Measurements from ENCODE around the gene HOXD3.

HOXD3 gene

GRCh38 chr2:176130957-176131847 is 25.9 kb upstream of the HOXD3 start:
- in situ Hi-C loops (cut with MboI; ENCODE audit: low sequenced_read_pairs), result loop anchor here (25.0 kb wide), 3 partner anchors 331 to 1006 kb away; no protein-coding TSS in a partner anchor

GRCh38 chr2:176131848-176132158 is 25.3 kb upstream of the HOXD3 start:
- in situ Hi-C loops (cut with MboI; ENCODE audit: low sequenced_read_pairs), result loop anchor here (25.0 kb wide), 3 partner anchors 330 to 1005 kb away; no protein-coding TSS in a partner anchor

- in situ Hi-C loops (cut with MboI; ENCODE audit: low sequenced_read_pairs), result loop anchor here (25.0 kb wide), 3 partner anchors 330 to 1005 kb away; no protein-coding TSS in a partner anchor
Observed at GRCh38 chr2:176132205-176133171, 24.6 kb upstream of the HOXD3 start.

GRCh38 chr2:176133389-176133788 is 23.7 kb upstream of the HOXD3 start:
- in situ Hi-C loops (cut with MboI; ENCODE audit: low sequenced_read_pairs), result loop anchor here (25.0 kb wide), 3 partner anchors 329 to 1004 kb away; no protein-coding TSS in a partner anchor

GRCh38 chr2:176134035-176134434 is 23.1 kb upstream of the HOXD3 start:
- in situ Hi-C loops (cut with MboI; ENCODE audit: low sequenced_read_pairs), result loop anchor here (25.0 kb wide), 3 partner anchors 328 to 1003 kb away; no protein-coding TSS in a partner anchor

- in situ Hi-C loops (cut with MboI; ENCODE audit: low sequenced_read_pairs), result loop anchor here (25.0 kb wide), 3 partner anchors 327 to 1002 kb away; no protein-coding TSS in a partner anchor
Observed at GRCh38 chr2:176135035-176135440, 22.1 kb upstream of the HOXD3 start.

- in situ Hi-C loops (cut with MboI; ENCODE audit: low sequenced_read_pairs), result loop anchor here (25.0 kb wide), 3 partner anchors 326 to 1001 kb away; no protein-coding TSS in a partner anchor
Observed at GRCh38 chr2:176136374-176137251, 20.5 kb upstream of the HOXD3 start.

GRCh38 chr2:176137252-176137580 is 19.9 kb upstream of the HOXD3 start:
- in situ Hi-C loops (cut with MboI; ENCODE audit: low sequenced_read_pairs), result loop anchor here (25.0 kb wide), 3 partner anchors 325 to 1000 kb away; no protein-coding TSS in a partner anchor

- in situ Hi-C loops (cut with MboI; ENCODE audit: low sequenced_read_pairs), result loop anchor here (25.0 kb wide), 3 partner anchors 324 to 999 kb away; no protein-coding TSS in a partner anchor
Observed at GRCh38 chr2:176137906-176138305, 19.2 kb upstream of the HOXD3 start.

- in situ Hi-C loops (cut with MboI; ENCODE audit: low sequenced_read_pairs), result loop anchor here (25.0 kb wide), 3 partner anchors 324 to 999 kb away; no protein-coding TSS in a partner anchor
Observed at GRCh38 chr2:176138526-176138922, 18.6 kb upstream of the HOXD3 start.

- in situ Hi-C loops (cut with MboI; ENCODE audit: low sequenced_read_pairs), result loop anchor here (25.0 kb wide), 3 partner anchors 323 to 998 kb away; no protein-coding TSS in a partner anchor
Observed at GRCh38 chr2:176138923-176139660, 18.0 kb upstream of the HOXD3 start.

- in situ Hi-C loops (cut with MboI; ENCODE audit: low sequenced_read_pairs), result loop anchor here (25.0 kb wide), 3 partner anchors 322 to 997 kb away; no protein-coding TSS in a partner anchor
Observed at GRCh38 chr2:176139661-176140512, 17.2 kb upstream of the HOXD3 start.

GRCh38 chr2:176140513-176141317 is 16.4 kb upstream of the HOXD3 start:
- in situ Hi-C loops (cut with MboI; ENCODE audit: low sequenced_read_pairs), result loop anchor here (25.0 kb wide), 3 partner anchors 322 to 997 kb away; no protein-coding TSS in a partner anchor

- in situ Hi-C loops (cut with MboI; ENCODE audit: low sequenced_read_pairs), result loop anchor here (25.0 kb wide), 3 partner anchors 320 to 995 kb away; no protein-coding TSS in a partner anchor
Observed at GRCh38 chr2:176142281-176142680, 14.8 kb upstream of the HOXD3 start.

GRCh38 chr2:176145085-176145969 is 11.8 kb upstream of the HOXD3 start:
- in situ Hi-C loops (cut with MboI; ENCODE audit: low sequenced_read_pairs), result loop anchor here (25.0 kb wide), 3 partner anchors 317 to 992 kb away; no protein-coding TSS in a partner anchor

GRCh38 chr2:176146101-176146500 is 11.0 kb upstream of the HOXD3 start:
- in situ Hi-C loops (cut with MboI; ENCODE audit: low sequenced_read_pairs), result loop anchor here (25.0 kb wide), 3 partner anchors 316 to 991 kb away; no protein-coding TSS in a partner anchor

Data from HL-60/S4 treated with retinoic acid at 250 ng/mL for 4 days and 3 days (cell line).